Liver (tissue), 3 donors: ENCODE results near the gene UNCX.

Source experiments
- CTCF ChIP-seq: fragments of 150-350 bp; IDR thresholded peaks from 2 replicates; pipeline ENCODE4 v1.5.1; 2017; ENCODE audit warnings: improper control_type of control experiment, low read depth, low read length; ENCODE audit not compliant: missing input control
- TF ChIP-seq, protein P1 (sequence below): IDR thresholded peaks from 2 replicates; pipeline ENCODE4 v1.6.1; 2016; ENCODE audit warnings: antibody characterized with exemption
- donor health status: healthy.
- donor health status: healthy.

- no peak for TF ChIP-seq CTCF
- TF ChIP-seq, protein P1, sequence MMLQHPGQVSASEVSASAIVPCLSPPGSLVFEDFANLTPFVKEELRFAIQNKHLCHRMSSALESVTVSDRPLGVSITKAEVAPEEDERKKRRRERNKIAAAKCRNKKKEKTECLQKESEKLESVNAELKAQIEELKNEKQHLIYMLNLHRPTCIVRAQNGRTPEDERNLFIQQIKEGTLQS = no peak
Measured at GRCh38 chr7:1270181-1270580, 37.5 kb downstream of the UNCX start.
